ENCODE data around the gene AKAP3. TPM values are rescaled to one million over a fixed set of nuclear protein-coding genes. Genes with fewer than 3 reads are reported as not detected.

Gene AKAP3
- total and polyA plus RNA-seq, 2 experiments from 2014 or later: 1.3 to 3.2 TPM

GRCh38 chr12:4584896-4585295 is 64.0 kb downstream of the AKAP3 start (continued):
- TF ChIP-seq CTCF (conservative IDR thresholded peaks at IDR 0.05; ENCODE audit: low read depth in 2 of 2): no peak
- TF ChIP-seq EZH2 (IDR thresholded peaks at IDR 0.05; ENCODE audit: low read depth, unreplicated experiment): no peak
- TF ChIP-seq EZH2phosphoT487 (IDR thresholded peaks at IDR 0.05; ENCODE audit: unreplicated experiment): no peak

GRCh38 chr12:4584281-4584680 is 64.6 kb downstream of the AKAP3 start:
- Histone ChIP-seq H4K20me1 (replicated peaks; ENCODE audit: insufficient read depth) (no peaks in the 10 kb centered on the region), H3K79me2 (replicated peaks; ENCODE audit: insufficient read depth) (no peaks in the 10 kb centered on the region), H2AFZ (0 out of 2 replicates have a peak overlapping the region, but pooled peaks have one; percentile 59), H3K9me2 (ENCODE audit: insufficient read depth) (no peaks in the 10 kb centered on the region), H3K27ac (ENCODE audit: low read depth) (no peak overlapping the region), H3K36me3 (ENCODE audit: insufficient read depth) (no peaks in the 10 kb centered on the region), H3K27me3 (ENCODE audit: insufficient read depth) (no peaks in the 10 kb centered on the region), H3K4me2 (no peak overlapping the region; the same call in 1 of the 2 replicates), H3K4me1 (ENCODE audit: insufficient read depth) (peaks cover 14% of the 10 kb centered on the region; the same call in 1 of the 2 replicates), H3K4me3 (no peak overlapping the region), H3F3A (replicated peaks; ENCODE audit: low read depth) (no peaks in the 10 kb centered on the region)
- Mint-ChIP-seq H3K36me3 (ENCODE audit: low read depth) (no peaks in the 10 kb centered on the region), H3K4me3 (no peak overlapping the region), H3K4me1 (peaks cover 13% of the 10 kb centered on the region), H3K27me3 (ENCODE audit: insufficient read depth, low read depth, poor library complexity) (peaks cover 1% of the 10 kb centered on the region), H3K9me3 (no peaks in the 10 kb centered on the region), H3K27ac (no peak overlapping the region)
- ATAC-seq (no peak), DNase-seq (ENCODE audit: low spot score) (peak; percentile 38)
- TF ChIP-seq POLR2AphosphoS5 (IDR thresholded peaks at IDR 0.05; ENCODE audit: low read depth) (no peak), ZNF114 (CRISPR knock-in tag; IDR thresholded peaks at IDR 0.05) (no peak), ZNF462 (CRISPR knock-in tag; IDR thresholded peaks at IDR 0.05) (no peak), EZH2 (IDR thresholded peaks at IDR 0.05; ENCODE audit: low read depth, unreplicated experiment) (no peak), CTCF (conservative IDR thresholded peaks at IDR 0.05; ENCODE audit: low read depth in 2 of 2) (no peak), CREB1 (CRISPR knock-in tag; IDR thresholded peaks at IDR 0.05; ENCODE audit: low read depth) (no peak), JUNB (IDR thresholded peaks at IDR 0.05; ENCODE audit: unreplicated experiment) (no peak), NANOG (IDR thresholded peaks at IDR 0.05; ENCODE audit: borderline replicate concordance) (no peak), ETS1 (IDR thresholded peaks at IDR 0.05) (no peak), STAT1 (IDR thresholded peaks at IDR 0.05; ENCODE audit: unreplicated experiment) (no peak), ZNF331 (CRISPR knock-in tag; IDR thresholded peaks at IDR 0.05; ENCODE audit: low read depth) (no peak)
